Left ventricle myocardium superior (tissue), 1 donor: Measurements from ENCODE around the gene ATOH1. TPM values are rescaled to one million over a fixed set of nuclear protein-coding genes. Genes with fewer than 3 reads are reported as not detected.
A peak's percentile ranks its signal among the peaks of the same experiment; 100 is the strongest.

Source experiments
- ATAC-seq: fragments of 200-7000 bp; cut with Tn5 transposase; one replicate; pipeline ENCODE4 v1.9.1; 2020; ENCODE audit warnings: mild to moderate bottlenecking, moderate library complexity
- DNase-seq: peaks from one replicate; pipeline ENCODE4 v3.0.0-alpha.2; 2020
- intact Hi-C: fragments of 100-400 bp; cut with micrococcal nuclease; formaldehyde crosslinking; loops from one replicate; pipeline ENCODE4 v1.11.0; 2022
- total RNA-seq: library from RNA; stranded (reverse); fragmentation: NEBNext Ultra II Directional; extraction: Animal tissue kit (Norgen Biotek cat#: 25700); gene quantifications from one replicate; pipeline ENCODE4 v1.2.1, GENCODE V29; 2021
- donor health status: DM: no; HTN: yes; CAD: no; lungs with severe emphysema.

ATOH1 gene
- total RNA-seq, 1 donor from 2014 or later, result 0.15 TPM

DNA sequence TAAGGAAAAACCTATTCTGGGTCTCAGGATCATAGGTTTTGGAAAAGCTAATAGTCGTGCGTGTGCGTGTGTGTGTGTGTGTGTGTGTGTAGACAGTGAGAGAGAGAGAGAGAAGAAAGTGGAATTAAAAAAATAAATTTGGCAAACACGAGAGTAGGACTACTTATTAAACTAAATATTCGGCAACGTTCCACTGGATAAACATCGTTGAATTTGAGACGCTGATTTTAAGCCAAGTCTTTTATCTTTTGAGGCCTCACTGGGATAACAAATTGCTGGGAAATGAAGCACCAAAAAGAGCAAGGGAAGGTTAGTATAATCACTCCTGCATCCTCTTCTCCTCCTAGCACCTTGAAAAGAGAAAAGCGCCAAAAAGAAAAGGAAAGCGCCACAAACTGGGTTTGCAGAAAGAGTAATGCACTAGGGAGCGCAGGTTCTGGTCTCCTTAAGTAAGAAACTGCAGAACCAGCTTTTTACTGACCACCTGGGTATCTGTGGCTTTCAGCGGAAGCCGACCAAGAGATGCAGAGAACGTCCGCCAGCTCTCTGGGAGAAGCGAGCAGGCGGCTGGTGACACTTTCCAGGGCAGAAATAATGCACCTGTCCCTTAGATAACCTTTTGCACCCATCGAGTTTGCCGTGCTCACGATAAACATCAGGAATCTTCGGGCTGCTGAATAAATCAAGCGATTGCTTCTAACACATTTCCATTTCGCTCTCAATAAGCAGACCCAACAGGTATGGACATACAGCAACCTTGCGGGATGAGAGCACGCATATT, 3.4 kb downstream of the ATOH1 start:
- intact Hi-C loops, result no loop called here
- no peak for ATAC-seq
- no peak for DNase-seq

DNA sequence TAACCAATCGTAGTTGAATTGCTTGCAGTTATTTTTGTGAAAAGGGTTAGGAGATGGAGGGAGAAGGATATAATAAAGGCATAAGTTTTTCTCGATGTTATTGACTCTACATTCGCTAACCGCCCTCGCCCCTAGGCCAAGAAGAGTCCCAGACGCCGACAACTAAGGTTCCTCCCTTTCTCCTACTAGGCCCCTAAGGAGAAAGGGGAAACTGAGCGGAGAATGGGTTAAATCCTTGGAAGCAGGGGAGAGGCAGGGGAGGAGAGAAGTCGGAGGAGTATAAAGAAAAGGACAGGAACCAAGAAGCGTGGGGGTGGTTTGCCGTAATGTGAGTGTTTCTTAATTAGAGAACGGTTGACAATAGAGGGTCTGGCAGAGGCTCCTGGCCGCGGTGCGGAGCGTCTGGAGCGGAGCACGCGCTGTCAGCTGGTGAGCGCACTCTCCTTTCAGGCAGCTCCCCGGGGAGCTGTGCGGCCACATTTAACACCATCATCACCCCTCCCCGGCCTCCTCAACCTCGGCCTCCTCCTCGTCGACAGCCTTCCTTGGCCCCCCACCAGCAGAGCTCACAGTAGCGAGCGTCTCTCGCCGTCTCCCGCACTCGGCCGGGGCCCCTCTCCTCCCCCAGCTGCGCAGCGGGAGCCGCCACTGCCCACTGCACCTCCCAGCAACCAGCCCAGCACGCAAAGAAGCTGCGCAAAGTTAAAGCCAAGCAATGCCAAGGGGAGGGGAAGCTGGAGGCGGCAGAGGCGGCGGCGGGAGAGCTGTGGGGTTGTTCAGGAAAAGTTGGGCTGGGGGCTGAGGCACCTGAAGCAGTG, 5.9 kb downstream of the ATOH1 start:
- ATAC-seq (no peak), DNase-seq (peak; percentile 28)
- intact Hi-C loops, result no loop called here

DNA sequence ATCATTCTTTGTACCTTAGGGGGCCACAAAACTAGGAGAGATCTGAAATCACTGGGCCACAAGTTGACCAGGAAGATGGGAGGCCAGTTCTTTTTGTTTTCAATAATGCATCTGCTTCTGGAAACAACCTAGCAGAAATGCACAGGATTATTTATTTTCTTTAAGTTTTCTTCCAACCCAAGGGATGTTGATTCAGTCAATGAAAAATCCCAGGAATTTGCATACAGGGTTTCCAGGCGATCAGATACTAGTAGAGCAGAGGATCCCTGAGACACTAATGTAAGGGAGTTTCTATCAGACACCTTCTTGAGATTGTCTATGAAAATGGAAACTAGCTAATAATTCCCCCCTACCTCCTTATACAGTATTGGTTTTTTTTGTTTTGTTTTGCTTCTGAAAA, 7.4 kb downstream of the ATOH1 start:
- intact Hi-C loops, result no loop called here
- ATAC-seq, result no peak
- DNase-seq, result no peak

DNA sequence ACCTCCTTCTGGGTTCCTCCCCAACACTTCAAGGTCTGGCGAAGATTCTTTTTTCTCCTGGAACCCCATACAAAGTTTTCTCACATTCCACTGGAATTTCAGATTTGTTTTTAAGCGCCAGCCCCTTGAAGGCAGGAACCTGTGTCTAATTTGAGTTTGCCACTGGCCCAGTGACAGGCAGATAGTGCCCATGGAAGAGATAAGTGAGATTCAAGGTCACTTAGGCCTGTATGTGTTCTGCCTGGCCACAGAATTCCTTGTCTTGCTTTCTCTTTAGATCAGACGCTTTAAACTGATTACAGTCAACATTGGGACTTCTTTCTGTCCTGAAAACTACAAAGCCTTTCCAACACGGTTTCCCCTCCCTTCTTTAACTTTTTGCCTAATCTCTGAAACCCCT, 11.2 kb downstream of the ATOH1 start:
- DNase-seq, result no peak
- intact Hi-C loops, result no loop called here
- ATAC-seq, result peak; percentile 62

DNA sequence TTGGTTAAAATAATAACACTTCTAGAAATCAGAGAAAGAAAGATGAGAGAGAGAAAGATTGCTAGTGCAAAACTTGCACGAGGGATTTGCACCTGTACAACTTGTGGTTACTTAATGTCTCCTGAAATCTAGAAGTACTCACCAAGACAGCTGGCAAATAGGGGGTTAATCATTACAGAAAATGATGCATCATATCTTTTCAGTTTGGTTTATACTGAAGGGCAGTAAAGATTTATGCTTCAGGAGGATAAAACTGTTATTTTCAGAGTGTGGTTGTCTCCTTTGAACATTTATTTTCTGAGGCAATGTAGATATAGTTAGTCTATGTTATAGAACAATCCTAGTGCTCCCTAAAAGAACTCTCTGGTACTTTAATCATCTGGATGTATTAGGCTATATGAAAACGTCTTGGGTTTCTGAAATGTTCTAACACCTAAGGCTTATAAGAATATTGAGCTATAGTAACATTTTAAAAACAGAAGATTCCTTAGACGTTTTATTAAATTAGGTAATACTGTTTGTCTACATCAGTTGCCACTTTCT, 13.3 kb downstream of the ATOH1 start:
- ATAC-seq (no peak), DNase-seq (no peak)
- intact Hi-C loops, result no loop called here

DNA sequence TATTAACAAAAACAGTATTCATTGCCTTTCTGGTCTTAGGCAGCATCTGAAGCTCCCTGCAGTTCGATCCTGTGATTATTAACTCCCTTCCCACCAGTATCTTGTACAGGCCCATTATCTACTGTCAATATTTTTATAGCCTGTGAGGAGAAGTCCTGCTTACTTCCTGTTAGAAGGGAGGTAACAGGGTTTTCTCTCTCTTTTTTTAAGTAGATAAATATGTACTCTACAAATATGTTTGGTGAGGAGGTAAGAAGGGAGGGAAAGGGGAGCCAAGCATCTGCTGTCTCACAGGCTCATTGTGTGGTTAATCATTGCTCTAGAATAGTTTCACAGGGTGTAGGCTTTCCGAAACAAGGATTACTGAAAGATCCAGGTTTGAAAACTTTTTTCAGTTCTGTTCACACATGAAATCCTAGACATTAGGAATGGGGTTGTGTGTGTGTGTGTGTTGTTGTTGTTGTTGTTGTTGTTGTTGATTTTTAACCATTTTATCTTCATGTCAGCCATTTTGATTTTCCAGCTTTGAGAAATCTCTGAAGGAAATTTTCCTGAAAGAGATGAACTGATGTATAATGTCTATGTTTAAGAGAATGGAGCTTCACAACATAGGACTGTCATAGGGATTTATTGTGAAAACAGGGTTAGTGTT, 14.2 kb downstream of the ATOH1 start:
- DNase-seq (no peak), ATAC-seq (no peak)
- intact Hi-C loops, result no loop called here

DNA sequence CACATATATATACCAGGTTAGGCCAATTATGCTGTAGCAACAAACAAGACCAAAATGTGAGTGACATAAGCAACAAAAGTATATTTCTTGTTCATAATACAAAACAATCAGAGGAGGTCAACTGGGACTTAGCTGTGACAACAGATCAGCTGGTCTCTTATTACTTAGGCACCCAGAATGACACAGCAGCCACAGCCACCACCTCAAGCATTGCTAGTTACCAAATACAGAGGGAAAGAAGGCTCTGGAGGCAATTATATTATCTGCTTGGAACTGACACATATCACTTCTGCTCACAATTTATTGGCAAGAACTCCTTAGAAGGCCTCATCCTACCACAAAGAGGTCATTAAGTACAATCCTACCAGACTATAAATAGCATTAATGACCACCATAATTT, 15.2 kb downstream of the ATOH1 start:
- DNase-seq (no peak), ATAC-seq (no peak)
- intact Hi-C loops, result no loop called here

DNA sequence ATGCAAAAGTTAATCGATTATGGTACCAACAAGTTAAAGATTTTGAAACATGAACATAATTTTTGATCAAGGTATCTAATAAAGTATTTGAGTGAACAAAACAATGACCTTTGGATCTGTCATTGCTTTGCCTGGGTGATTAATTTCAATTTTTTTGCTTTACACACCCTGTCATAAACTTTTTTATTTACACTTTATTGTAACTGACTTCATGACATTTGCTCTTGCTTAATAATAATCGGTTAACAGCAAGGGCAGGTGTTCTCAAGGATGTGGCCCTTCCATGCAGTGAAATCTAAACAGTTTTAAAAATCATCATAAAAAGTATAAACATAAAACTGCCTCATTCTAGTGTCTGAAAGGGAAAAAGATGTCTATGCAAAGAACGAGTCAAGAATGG, 24.1 kb downstream of the ATOH1 start:
- no peak for ATAC-seq
- DNase-seq, result no peak
- intact Hi-C loops, result no loop called here

DNA sequence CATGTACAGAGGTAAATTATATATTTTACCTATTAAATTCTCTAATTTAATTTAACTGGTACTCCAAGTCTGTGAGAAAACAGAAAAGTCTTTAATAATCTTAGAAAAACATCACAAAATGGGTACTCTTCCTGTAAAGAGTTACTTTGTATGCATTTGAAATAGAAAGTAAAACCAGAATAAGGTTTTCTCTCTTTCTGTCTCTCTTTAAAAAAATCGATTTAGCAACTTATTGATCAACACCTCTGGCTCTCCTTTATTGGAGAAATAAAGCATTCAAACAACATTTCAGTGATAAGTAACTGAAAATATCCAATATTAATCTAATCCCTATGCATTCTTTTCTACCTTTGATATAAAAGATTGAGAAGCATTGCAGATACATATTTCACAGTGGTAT, 27.4 kb downstream of the ATOH1 start:
- DNase-seq (no peak), ATAC-seq (no peak)
- intact Hi-C loops, result no loop called here

DNA sequence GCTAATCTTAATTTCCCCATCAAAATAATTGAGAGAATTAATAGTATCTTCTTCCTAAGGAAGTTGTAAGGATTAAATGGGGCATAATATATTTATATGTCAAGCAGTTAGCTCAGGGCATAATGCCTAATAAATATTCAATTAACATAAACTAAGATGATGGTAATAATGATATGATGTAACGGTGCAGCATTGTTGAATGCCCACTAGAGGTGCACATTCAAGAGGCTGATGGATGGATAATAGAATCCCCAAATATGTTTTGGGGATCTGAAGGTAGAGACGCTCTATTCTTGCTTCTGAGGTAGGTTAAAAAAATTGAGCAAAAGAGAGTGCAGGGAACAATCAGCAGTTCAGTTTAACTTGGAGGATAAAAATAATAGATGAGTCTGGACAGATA, 37.1 kb downstream of the ATOH1 start:
- intact Hi-C loops, result no loop called here
- ATAC-seq, result no peak
- no peak for DNase-seq

DNA sequence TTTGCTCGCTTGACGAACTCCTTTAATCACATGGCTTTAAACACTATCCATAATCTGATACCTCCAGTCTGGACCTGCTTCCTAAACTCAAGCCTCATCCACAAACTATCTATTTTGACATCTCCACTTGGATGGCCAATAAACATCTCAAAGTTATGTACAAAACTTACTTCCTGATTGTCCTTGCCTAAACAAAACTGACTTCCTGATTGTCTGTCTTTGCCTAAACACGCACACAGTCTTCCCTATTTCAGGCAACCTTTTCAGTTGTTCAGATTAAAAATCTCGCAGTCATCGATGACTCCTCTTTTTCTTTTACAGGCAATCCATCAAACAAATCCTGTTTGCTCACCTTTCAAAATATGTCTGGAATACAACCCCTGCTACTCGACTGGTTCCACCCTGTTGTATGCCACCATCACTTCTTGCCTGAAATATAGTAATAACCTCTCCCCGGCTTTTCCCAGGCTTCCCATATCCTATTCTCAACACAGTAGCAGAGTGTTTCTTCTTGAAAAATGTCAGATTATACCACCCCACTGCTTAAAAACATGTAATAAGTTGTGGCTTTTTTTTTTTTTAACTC, 39.0 kb downstream of the ATOH1 start:
- ATAC-seq (no peak), DNase-seq (no peak)
- intact Hi-C loops, result no loop called here

DNA sequence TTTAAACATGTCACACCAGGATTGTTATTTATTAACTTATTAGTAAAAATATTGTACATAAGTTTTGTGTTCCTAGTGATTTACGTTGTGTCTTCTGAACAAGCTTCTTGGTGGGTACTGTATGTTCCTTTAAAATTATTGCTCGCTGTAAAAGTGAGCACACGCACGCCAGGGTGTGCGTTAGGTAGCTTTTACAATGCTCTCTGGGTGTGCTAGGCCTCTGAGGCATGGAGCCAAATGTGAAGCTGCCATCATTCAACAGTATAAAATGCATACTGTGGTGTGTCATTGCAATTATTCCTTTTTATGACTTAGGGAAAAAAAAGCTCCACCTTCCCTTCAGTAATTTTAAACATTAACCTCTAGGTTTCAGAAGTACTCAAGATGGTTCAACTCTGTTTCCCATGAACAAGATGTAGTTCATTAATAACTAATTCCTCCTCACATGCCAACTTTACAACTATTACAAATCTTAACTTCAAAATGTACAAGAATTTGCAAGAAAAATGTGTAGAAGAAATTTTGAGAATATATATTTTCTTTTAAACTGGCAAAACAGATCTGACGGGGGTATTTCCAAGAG, 42.4 kb downstream of the ATOH1 start:
- intact Hi-C loops, result no loop called here
- DNase-seq, result no peak
- no peak for ATAC-seq

DNA sequence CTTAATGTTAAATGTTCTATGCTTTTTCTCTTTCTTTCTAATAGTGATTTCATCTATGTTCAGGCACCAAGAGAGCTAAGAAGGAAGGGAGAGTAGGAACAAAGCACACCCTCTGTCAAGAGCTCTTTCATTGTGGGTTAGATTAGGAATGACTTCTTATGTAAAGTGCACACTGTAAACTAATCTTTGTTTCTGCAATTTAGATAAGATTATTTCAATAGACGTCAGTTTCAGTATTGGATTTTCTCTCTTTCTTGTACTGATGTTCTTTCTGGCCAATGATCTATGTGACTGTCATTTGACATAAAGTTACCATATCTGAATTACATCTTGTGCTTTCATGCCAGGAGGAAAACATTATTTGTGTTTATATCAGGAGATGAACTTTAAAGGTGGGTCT, 48.2 kb downstream of the ATOH1 start:
- ATAC-seq, result no peak
- no peak for DNase-seq
- intact Hi-C loops, result no loop called here

DNA sequence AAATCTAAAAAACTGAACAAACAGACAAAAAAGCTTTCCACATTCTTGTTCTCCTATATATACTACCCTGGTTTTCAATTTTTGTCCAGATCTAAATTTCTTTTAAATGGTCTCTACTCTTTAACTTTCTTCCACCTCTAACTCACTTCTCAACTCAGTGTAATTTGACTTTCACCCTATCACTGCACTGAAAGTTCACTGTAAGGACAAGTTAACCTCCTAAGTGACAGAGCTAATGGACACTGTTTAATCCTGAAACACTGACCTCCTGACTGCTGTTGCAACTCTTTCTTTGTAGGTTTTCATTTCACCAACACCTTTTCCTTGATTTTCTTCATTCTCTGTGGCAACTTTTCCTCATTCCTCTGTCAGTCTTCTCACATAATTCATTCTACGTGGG, 50.0 kb downstream of the ATOH1 start:
- no peak for ATAC-seq
- no peak for DNase-seq
- intact Hi-C loops, result no loop called here

DNA sequence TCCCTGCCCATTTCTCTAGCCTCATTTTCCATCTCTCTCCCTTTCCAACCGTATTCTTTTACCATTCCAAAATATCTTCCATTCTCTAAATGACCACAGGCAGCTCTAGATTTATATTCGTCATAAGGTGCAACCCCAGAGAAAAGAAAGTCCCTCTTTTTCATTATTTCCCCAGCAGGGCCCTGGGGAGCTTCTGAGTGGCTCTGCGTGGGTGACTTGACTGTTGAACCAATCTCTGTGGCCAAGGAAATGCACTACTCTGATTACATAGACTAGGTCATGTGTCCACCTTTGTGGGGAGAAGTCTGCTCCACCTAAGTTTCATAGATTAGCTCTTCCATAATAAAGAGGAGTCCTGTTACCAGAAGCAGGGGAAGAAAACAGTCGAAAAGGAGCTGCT, 51.4 kb downstream of the ATOH1 start:
- no peak for DNase-seq
- no peak for ATAC-seq
- intact Hi-C loops, result no loop called here
